ENCODE results near the gene BCL2L15. TPM values are rescaled to one million over a fixed set of nuclear protein-coding genes. Genes with fewer than 3 reads are reported as not detected.

Gene BCL2L15
- total RNA-seq, 1 donor from 2014 or later, result 0.81 TPM

DNA sequence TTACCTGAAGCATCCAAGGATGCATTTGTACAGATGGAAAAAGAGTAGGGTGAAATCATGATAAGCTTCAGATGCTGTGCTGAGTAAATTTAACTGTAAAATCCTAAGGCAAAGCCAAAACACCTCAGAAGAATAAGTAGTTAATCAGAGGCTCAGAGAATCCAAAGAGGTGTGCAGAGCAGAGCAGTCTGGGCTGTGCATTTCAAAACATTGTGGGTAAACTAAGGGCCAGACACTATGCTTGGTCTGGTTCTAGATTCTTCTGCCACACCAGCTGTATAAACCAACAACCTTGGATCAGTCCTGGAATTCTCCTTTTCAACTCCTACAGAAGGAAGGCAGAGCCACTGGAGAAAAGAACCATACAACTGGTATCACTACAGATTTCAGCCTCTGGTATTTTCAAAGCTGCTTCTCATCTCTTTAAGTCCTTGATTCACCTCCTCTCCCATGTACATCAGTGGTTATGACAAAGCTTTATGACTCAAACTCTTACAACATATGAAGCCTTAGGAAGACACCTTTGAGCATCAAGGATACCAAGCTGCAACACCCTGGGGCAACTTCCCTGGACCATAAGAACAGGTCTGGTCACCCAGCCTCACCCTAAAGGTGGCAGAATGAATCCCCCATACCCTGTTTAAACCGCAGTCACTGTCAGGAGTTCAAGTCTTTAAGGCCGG is 30.2 kb upstream of the BCL2L15 start:
- H3K27me3 Mint-ChIP-seq (ENCODE audit: unreplicated experiment), result peaks cover 5% of the 10 kb centered on the region
- TF ChIP-seq, protein P1, sequence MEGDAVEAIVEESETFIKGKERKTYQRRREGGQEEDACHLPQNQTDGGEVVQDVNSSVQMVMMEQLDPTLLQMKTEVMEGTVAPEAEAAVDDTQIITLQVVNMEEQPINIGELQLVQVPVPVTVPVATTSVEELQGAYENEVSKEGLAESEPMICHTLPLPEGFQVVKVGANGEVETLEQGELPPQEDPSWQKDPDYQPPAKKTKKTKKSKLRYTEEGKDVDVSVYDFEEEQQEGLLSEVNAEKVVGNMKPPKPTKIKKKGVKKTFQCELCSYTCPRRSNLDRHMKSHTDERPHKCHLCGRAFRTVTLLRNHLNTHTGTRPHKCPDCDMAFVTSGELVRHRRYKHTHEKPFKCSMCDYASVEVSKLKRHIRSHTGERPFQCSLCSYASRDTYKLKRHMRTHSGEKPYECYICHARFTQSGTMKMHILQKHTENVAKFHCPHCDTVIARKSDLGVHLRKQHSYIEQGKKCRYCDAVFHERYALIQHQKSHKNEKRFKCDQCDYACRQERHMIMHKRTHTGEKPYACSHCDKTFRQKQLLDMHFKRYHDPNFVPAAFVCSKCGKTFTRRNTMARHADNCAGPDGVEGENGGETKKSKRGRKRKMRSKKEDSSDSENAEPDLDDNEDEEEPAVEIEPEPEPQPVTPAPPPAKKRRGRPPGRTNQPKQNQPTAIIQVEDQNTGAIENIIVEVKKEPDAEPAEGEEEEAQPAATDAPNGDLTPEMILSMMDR (IDR thresholded peaks at IDR 0.05), result no peak
- no peak for DNase-seq (ENCODE audit: extremely low spot score, unreplicated experiment)
- H3K27ac Mint-ChIP-seq (ENCODE audit: unreplicated experiment), result no peak overlapping the region
- no peak overlapping the region for H3K4me3 Mint-ChIP-seq (ENCODE audit: unreplicated experiment)
- peaks cover 4% of the 10 kb centered on the region for H3K36me3 Mint-ChIP-seq (ENCODE audit: unreplicated experiment)
- no peaks in the 10 kb centered on the region for H3K9me3 Mint-ChIP-seq (ENCODE audit: unreplicated experiment)
- peaks cover 9% of the 10 kb centered on the region for H3K4me1 Mint-ChIP-seq (ENCODE audit: unreplicated experiment)

DNA sequence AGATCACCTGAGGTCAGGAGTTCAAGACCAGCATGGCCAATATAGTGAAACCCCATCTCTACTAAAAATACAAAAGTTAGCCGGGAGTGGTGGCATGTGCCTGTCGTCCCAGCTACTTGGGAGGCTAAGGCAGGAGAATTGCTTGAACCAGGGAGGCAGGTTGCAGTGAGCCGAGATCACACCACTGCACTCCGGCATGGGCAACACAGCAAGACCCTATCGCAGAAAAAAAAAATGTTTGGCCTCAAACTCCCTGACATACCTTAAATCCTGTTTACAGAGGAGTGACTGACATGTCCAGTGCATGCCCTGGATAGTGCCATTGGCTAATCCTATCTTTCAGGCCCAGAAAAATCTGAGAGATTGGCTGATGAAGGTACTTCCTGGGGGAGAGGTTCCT is 29.6 kb upstream of the BCL2L15 start:
- Mint-ChIP-seq H3K4me1 (ENCODE audit: unreplicated experiment) (peaks cover 11% of the 10 kb centered on the region), H3K36me3 (ENCODE audit: unreplicated experiment) (peaks cover 4% of the 10 kb centered on the region), H3K4me3 (ENCODE audit: unreplicated experiment) (no peak overlapping the region), H3K9me3 (ENCODE audit: unreplicated experiment) (no peaks in the 10 kb centered on the region), H3K27ac (ENCODE audit: unreplicated experiment) (no peak overlapping the region), H3K27me3 (ENCODE audit: unreplicated experiment) (peaks cover 3% of the 10 kb centered on the region)
- TF ChIP-seq, protein P1 (IDR thresholded peaks at IDR 0.05), result no peak
- DNase-seq (ENCODE audit: extremely low spot score, unreplicated experiment), result no peak

DNA sequence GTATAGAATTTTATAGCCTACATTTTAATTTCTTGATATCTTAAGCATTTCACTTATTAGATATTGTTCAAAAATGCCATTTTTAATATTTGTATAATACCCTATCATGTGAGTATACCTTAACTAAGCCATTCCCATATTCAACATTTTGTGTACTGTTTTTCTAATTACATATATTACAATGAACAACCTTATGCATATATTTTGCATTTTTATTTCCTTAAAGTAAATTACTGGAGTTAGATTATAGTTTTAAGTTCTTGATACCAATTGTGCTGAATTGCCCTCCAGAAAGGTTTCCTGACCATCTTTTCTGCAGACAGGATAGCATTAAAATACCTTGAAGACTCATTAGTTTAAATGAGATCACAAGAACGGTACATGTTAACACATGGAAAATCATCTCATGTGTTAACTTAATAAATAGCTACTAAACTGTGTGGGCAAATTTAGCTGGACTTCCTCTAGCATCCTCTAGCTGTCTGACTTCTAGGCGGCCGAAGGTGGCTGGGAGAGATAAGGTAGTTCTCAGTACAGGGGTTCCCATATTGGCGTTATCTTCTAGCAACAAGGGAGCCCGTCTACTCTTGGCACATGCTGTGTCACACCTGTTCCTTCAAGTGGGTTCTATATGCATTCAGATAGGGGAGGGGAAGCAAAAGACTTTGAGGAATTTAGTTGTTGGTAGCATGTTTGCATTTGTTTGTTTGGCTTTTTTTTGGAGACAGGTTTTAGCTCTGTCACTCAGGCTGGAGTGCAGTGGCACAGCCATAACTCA is 26.7 kb upstream of the BCL2L15 start:
- peaks cover 11% of the 10 kb centered on the region for H3K4me1 Mint-ChIP-seq (ENCODE audit: unreplicated experiment)
- no peaks in the 10 kb centered on the region for H3K9me3 Mint-ChIP-seq (ENCODE audit: unreplicated experiment)
- no peak for DNase-seq (ENCODE audit: extremely low spot score, unreplicated experiment)
- H3K27me3 Mint-ChIP-seq (ENCODE audit: unreplicated experiment), result no peaks in the 10 kb centered on the region
- no peak overlapping the region for H3K27ac Mint-ChIP-seq (ENCODE audit: unreplicated experiment)
- TF ChIP-seq, protein P1 (IDR thresholded peaks at IDR 0.05), result no peak
- H3K4me3 Mint-ChIP-seq (ENCODE audit: unreplicated experiment), result no peak overlapping the region
- H3K36me3 Mint-ChIP-seq (ENCODE audit: unreplicated experiment), result peaks cover 9% of the 10 kb centered on the region

DNA sequence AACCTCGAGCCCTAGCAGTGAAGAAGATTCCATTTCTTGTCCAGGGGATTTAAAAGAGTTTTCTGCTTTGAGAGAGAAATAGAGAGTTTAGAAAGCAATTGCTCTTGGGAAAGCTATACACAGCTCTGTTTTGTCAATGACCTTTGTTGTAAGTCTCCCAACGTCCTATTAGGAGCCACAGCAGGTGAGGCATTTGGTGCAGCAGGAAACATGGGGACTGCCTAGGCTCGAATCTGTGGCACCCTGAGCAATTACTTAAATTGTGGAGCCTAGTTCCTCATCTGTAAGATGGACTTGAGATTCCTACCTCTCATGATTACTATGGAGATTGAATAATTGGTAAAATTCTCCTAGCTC is 25.9 kb upstream of the BCL2L15 start:
- H3K4me3 Mint-ChIP-seq (ENCODE audit: unreplicated experiment), result no peak overlapping the region
- peak overlapping the region; percentile 48 for H3K27ac Mint-ChIP-seq (ENCODE audit: unreplicated experiment)
- H3K27me3 Mint-ChIP-seq (ENCODE audit: unreplicated experiment), result no peaks in the 10 kb centered on the region
- peaks cover 11% of the 10 kb centered on the region for H3K4me1 Mint-ChIP-seq (ENCODE audit: unreplicated experiment)
- DNase-seq (ENCODE audit: extremely low spot score, unreplicated experiment), result no peak
- TF ChIP-seq, protein P1 (IDR thresholded peaks at IDR 0.05), result no peak
- H3K36me3 Mint-ChIP-seq (ENCODE audit: unreplicated experiment), result peaks cover 9% of the 10 kb centered on the region
- no peaks in the 10 kb centered on the region for H3K9me3 Mint-ChIP-seq (ENCODE audit: unreplicated experiment)

DNA sequence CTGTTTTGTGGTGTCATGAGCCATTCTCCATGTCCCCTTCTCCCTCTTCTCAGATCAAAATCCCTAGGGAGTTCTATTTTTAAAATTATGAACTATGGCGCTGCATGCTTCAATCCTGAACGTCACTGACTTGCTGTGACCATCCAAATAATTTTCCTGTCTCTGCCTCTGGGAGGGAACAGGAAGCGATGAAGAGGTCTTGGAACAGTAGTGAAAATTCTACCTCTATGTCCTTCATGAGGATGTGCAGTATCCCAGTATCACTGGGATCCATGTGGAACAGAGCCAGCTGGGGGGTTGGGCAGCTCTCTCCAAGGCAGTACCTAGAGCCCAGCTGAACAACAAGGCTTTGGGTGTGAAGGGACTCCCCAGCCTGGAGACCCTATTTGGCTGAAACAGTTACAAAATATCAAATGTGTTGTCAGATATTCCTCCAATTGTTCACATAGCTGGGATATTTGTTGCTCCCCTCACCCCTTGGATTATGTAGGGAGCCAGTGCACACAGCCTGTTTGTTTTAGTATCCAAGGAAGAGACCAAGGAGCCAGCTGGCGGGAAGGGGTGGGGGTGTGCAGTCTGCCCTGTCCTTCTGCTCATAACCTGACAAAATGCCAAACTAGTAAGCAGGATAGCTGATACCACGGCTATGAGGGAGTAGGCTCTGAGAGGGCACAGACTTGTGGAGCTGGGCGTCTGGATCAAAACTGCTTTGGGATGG is 25.4 kb upstream of the BCL2L15 start:
- no peaks in the 10 kb centered on the region for H3K9me3 Mint-ChIP-seq (ENCODE audit: unreplicated experiment)
- no peak for DNase-seq (ENCODE audit: extremely low spot score, unreplicated experiment)
- H3K27me3 Mint-ChIP-seq (ENCODE audit: unreplicated experiment), result no peaks in the 10 kb centered on the region
- TF ChIP-seq, protein P1 (IDR thresholded peaks at IDR 0.05), result no peak
- no peak overlapping the region for H3K4me3 Mint-ChIP-seq (ENCODE audit: unreplicated experiment)
- H3K36me3 Mint-ChIP-seq (ENCODE audit: unreplicated experiment), result peaks cover 9% of the 10 kb centered on the region
- H3K4me1 Mint-ChIP-seq (ENCODE audit: unreplicated experiment), result peaks cover 11% of the 10 kb centered on the region
- H3K27ac Mint-ChIP-seq (ENCODE audit: unreplicated experiment), result peak overlapping the region; percentile 48
